ENCODE results near the gene RAP1GDS1. TPM values are rescaled to one million over a fixed set of nuclear protein-coding genes. Genes with fewer than 3 reads are reported as not detected.

The RAP1GDS1 gene
- total and polyA plus RNA-seq, 2 of the 13 experiments (the other 11 are each of a cell fraction or from before 2014, with no cell fraction given), result 19.3 to 42.5 TPM

- DNase-seq (ENCODE audit: low spot score), result peak; percentile 70
- no peaks in the 10 kb centered on the region for H3K9me3 ChIP-seq (ENCODE audit: low read length)
- no peak overlapping the region for H3K4me3 ChIP-seq (replicated peaks in 1 of 3; ENCODE audit: insufficient read depth in 1 of 3, low read depth in 2 of 3, low read length in 3 of 3)
- CTCF ChIA-PET (ENCODE audit: low intra/inter-chr PET ratio, low total read pairs), result no interaction called here
- ATAC-seq, result peak; percentile 43; the same call in 2 of the 3 replicates
- no peak overlapping the region for H3K27ac ChIP-seq (ENCODE audit: extremely low read length, insufficient read depth, low read length)
- POLR2A ChIA-PET, result no interaction called here
- WGBS (ENCODE audit: low lambda C conversion rate), result 53% methylated on average over 2 of the region's 2 CpGs
- no TSS peak for BruUV-seq (replicated peaks)
- H3K4me2 ChIP-seq (ENCODE audit: low read depth, low read length), result no peak overlapping the region
- no peaks in the 10 kb centered on the region for H3K27me3 ChIP-seq (ENCODE audit: control insufficient read depth in 1 of 2, insufficient read depth in 2 of 2, low read length in 2 of 2)
- intact Hi-C loops (cut with micrococcal nuclease; ENCODE audit: unreplicated experiment), result no loop called here
- H3K36me3 ChIP-seq (replicated peaks in 1 of 2; ENCODE audit: control insufficient read depth in 1 of 2, insufficient read depth in 2 of 2, low read length in 2 of 2), result no peaks in the 10 kb centered on the region
- in situ Hi-C loops (cut with HindIII; ENCODE audit: extremely low pct_ligation_motif_present, low pct_unique_long_range_greater_than_20kb), result no loop called here
- H3K4me1 ChIP-seq (ENCODE audit: insufficient read depth, low read length), result 0 out of 2 replicates have a peak, but pooled peaks cover 7% of the 10 kb centered on the region
- H2AFZ ChIP-seq (ENCODE audit: low read length), result no peak overlapping the region
- no peaks in the 10 kb centered on the region for H4K20me1 ChIP-seq (ENCODE audit: insufficient read depth, low read length)
- peak; percentile 23 for FAIRE-seq
- no peak overlapping the region for H3K9ac ChIP-seq (ENCODE audit: insufficient read depth, low read depth, low read length)
- H3K79me2 ChIP-seq (ENCODE audit: insufficient read depth, low read length), result no peaks in the 10 kb centered on the region
- TF ChIP-seq IKZF5 (CRISPR knock-in tag; IDR thresholded peaks at IDR 0.05), result no peak
- peak; percentile 62; the same call in 1 of the 2 replicates for TF ChIP-seq FOSL1 (CRISPR knock-in tag; IDR thresholded peaks at IDR 0.05; ENCODE audit: borderline replicate concordance)
- TF ChIP-seq POGZ (CRISPR knock-in tag; IDR thresholded peaks at IDR 0.05), result no peak
- TF ChIP-seq HMGXB4 (CRISPR knock-in tag; IDR thresholded peaks at IDR 0.05; ENCODE audit: borderline replicate concordance in 1 of 2, low read depth in 1 of 2), result no peak
- TF ChIP-seq FOSL2 (CRISPR knock-in tag; IDR thresholded peaks at IDR 0.05), result peak; percentile 85
- TF ChIP-seq ZBTB7B (CRISPR knock-in tag; IDR thresholded peaks at IDR 0.05), result no peak
- peak; percentile 55; the same call in 1 of the 2 replicates for TF ChIP-seq FOXA3 (CRISPR knock-in tag; IDR thresholded peaks at IDR 0.05)
- TF ChIP-seq ATF1 (CRISPR knock-in tag; IDR thresholded peaks at IDR 0.05), result no peak
- no peak for TF ChIP-seq ATM (IDR thresholded peaks at IDR 0.05; ENCODE audit: borderline replicate concordance)
- TF ChIP-seq STAT5B (CRISPR knock-in tag; IDR thresholded peaks at IDR 0.05), result no peak
- no peak for TF ChIP-seq E2F5 (CRISPR knock-in tag; conservative IDR thresholded peaks at IDR 0.05)
- TF ChIP-seq HNF4G (IDR thresholded peaks at IDR 0.05; ENCODE audit: borderline replicate concordance, low read depth, low read length), result 0 out of 2 replicates have a peak, but pooled peaks have one; percentile 27
- TF ChIP-seq HNF4G (CRISPR knock-in tag; IDR thresholded peaks at IDR 0.05; ENCODE audit: borderline replicate concordance, low read depth), result no peak
- no peak for TF ChIP-seq GPBP1L1 (CRISPR knock-in tag; IDR thresholded peaks at IDR 0.05)
- TF ChIP-seq ZNF75D (CRISPR knock-in tag; IDR thresholded peaks at IDR 0.05; ENCODE audit: borderline replicate concordance), result no peak
- no peak for TF ChIP-seq ZSCAN25 (CRISPR knock-in tag; IDR thresholded peaks at IDR 0.05)
- no peak for TF ChIP-seq ZNF749 (CRISPR knock-in tag; IDR thresholded peaks at IDR 0.05; ENCODE audit: borderline replicate concordance)
- TF ChIP-seq IRF9 (CRISPR knock-in tag; IDR thresholded peaks at IDR 0.05; ENCODE audit: borderline replicate concordance), result no peak
- TF ChIP-seq SOX6 (IDR thresholded peaks at IDR 0.05), result no peak
- TF ChIP-seq SOX6 (CRISPR knock-in tag; IDR thresholded peaks at IDR 0.05), result peak; percentile 66
These were observed 57.3 kb downstream of the RAP1GDS1 start for GRCh38 chr4:98318521-98318920.

Data from HepG2 (cell line).